ENCODE data around the gene ERVK3-1.

Gene ERVK3-1

DNA sequence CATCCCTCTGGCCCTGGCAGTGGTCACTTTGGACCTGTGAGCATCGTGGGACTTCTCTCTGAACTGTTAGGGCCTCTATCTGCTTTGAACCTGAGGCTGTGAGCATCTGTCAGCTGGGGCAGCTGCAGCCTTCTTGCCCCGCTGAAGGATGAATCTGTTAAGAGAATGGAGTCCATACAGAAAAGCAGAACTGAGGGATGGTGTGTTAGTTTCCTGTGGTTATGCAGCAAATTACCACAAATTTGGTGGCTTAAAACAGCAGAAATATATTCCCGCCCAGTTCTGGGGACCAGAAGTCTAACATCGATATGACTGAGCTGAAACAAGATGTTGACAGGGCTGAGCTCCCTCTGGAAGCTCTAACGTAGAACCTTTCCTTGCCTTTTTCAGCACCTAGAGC is 59.0 kb downstream of the ERVK3-1 start:
- no peak for TF ChIP-seq CTCF (IDR thresholded peaks at IDR 0.05; ENCODE audit: low read length, missing control alignments)
- DNase-seq (ENCODE audit: low read depth): no peak
- no peak overlapping the region for H3K4me3 ChIP-seq (replicated peaks; ENCODE audit: low read depth, low read length)
